ENCODE measurements around the gene THSD4.
A peak's percentile ranks its signal among the peaks of the same experiment; 100 is the strongest.
"Not testable (repeated sequence)": the region's sequence is repeated elsewhere in the genome, so short reads cannot be mapped to it uniquely, and the experiment has no call there.

THSD4 gene

DNA sequence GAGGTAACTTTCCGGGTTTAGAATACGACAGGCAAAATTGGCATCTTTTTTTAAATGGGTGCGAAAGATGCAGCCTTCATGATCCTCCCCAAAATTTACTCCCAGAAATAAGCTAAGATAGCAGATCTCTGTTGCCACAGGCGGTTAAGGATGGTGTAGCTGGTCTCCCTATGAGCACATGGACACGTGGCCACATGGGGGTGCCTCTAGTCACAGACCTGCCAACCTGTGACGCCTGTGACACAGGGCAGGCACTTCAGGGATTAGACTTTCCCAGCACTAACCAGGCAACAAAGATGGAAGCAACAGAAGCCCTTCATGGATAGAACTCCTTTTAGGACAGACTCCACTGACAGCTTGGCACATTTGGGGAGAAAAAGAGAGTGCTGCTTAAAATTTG, 320.3 kb downstream of the THSD4 start:
- Histone ChIP-seq H3K36me3 (no peaks in the 10 kb centered on the region), H3K9ac (no peak overlapping the region), H3K4me1 (no peaks in the 10 kb centered on the region), H3K27ac (no peak overlapping the region), H4K20me1 (no peaks in the 10 kb centered on the region), H3K4me2 (no peak overlapping the region), H3K4me3 (no peak overlapping the region), H3K9me3 (no peaks in the 10 kb centered on the region), H3K27me3 (no peaks in the 10 kb centered on the region)
- TF ChIP-seq Cebpa-rat (IDR thresholded peaks at IDR 0.05): no peak

DNA sequence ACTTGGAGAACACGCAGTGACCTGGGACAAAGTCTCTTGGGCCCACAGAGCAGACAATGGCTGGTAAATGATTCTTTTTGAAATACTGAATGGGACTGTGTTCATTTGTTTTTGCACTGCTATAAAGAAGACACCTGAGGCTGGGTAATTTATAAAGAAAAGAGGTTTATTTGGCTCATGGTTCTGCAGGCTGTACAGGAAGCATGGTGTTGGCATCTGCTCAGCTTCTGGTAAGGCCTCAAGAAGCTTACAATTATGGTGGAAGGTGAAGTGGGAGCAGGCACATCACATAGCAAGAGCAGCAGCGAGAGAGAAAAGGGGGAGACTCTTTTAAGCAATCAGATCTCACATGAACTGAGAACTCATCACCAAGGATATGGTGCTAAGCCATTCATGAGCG, 321.6 kb downstream of the THSD4 start:
- Histone ChIP-seq H3K4me2 (no peak overlapping the region), H3K36me3 (no peaks in the 10 kb centered on the region), H3K4me1 (no peaks in the 10 kb centered on the region), H3K9ac (no peak overlapping the region), H4K20me1 (no peaks in the 10 kb centered on the region), H3K4me3 (no peak overlapping the region), H3K27me3 (no peaks in the 10 kb centered on the region), H3K27ac (no peak overlapping the region), H3K9me3 (no peaks in the 10 kb centered on the region)
- no peak for TF ChIP-seq Cebpa-rat (IDR thresholded peaks at IDR 0.05)

DNA sequence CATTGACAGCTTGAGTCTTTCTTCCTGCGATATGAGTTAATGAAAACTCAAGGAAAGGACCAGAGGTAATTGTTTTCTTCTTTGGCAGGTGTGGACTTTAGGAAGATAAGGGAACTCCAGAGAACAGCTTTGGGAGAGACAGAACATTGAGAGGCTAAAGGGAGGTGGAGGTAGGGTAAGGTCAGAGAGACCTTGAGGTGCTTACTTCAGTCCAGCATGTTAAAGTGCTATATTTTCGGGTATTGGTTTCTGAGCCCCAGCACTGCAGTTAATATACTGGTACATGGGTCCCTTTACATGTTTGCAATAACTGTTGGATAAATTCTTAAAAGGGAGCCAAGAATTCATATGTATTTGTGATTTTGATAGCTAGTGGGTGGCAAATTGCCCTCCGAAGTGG, 322.1 kb downstream of the THSD4 start:
- Histone ChIP-seq H4K20me1 (no peaks in the 10 kb centered on the region), H3K9ac (no peak overlapping the region), H3K27me3 (no peaks in the 10 kb centered on the region), H3K4me2 (no peak overlapping the region), H3K9me3 (no peaks in the 10 kb centered on the region), H3K27ac (no peak overlapping the region), H3K36me3 (no peaks in the 10 kb centered on the region), H3K4me3 (no peak overlapping the region), H3K4me1 (no peaks in the 10 kb centered on the region)
- no peak for TF ChIP-seq Cebpa-rat (IDR thresholded peaks at IDR 0.05)

DNA sequence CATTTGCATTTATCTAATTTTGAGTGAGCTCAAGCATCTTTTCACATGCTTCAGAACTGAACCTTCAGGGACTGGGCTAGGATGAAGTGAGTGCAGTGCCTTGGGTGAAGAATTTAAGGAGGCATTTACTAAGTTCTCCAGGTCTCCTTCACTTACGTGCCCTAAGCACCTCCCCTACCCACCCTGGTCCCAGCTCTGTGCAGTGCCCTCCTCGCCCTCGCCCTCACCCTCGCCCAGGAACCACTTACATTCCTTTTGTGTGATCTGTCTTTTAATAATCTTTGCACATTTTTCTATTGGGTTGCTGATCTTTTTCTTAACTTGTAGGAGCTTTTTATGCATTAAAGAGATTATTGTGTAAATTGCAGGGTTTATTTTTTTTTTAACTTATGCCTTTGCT, 322.6 kb downstream of the THSD4 start:
- Histone ChIP-seq H3K9ac (no peak overlapping the region), H4K20me1 (no peaks in the 10 kb centered on the region), H3K27me3 (no peaks in the 10 kb centered on the region), H3K4me2 (no peak overlapping the region), H3K36me3 (no peaks in the 10 kb centered on the region), H3K27ac (no peak overlapping the region), H3K9me3 (no peaks in the 10 kb centered on the region), H3K4me1 (no peaks in the 10 kb centered on the region; the same call in 1 of the 2 replicates), H3K4me3 (no peak overlapping the region)
- no peak for TF ChIP-seq Cebpa-rat (IDR thresholded peaks at IDR 0.05)

- not testable (repeated sequence) for H3K27ac ChIP-seq, H3K4me1 ChIP-seq, H3K9ac ChIP-seq, H3K36me3 ChIP-seq, H4K20me1 ChIP-seq, H3K9me3 ChIP-seq, H3K4me2 ChIP-seq, H3K27me3 ChIP-seq, H3K4me3 ChIP-seq
These were observed 324.2 kb downstream of the THSD4 start for GRCh38 chr15:71439478-71439877.

DNA sequence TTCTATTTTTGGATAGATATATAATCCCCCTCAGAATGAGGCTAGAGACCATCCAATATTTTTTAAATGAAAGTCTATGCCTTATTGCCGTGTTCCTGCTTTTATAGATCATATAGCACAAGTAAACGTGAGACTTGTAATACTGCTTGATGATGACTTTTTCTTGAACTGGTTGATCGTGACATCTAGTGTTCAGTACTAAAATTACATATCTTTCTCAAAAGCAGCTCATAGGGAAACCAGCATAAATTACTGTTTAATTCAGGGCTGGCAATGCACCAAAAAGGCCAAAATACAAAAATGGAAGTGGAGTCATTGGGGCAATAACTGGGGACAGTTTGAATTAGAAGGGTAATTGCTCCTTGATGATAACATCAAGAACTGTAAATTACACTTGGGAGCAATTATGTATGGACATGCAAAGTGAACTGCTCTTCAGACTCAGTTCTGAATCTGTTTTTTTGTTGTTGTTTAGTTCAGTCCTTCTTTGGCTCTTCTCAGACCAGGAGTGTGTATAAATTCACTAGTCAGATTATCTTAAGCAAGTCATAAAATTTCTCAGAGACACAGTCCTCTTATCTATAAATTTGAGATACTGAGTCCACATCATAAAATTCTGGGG, 325.3 kb downstream of the THSD4 start:
- Histone ChIP-seq H3K4me2 (no peak overlapping the region), H4K20me1 (no peaks in the 10 kb centered on the region), H3K27me3 (no peaks in the 10 kb centered on the region), H3K9ac (no peak overlapping the region), H3K36me3 (no peaks in the 10 kb centered on the region), H3K4me1 (peaks cover 12% of the 10 kb centered on the region), H3K27ac (no peak overlapping the region), H3K9me3 (no peaks in the 10 kb centered on the region), H3K4me3 (no peak overlapping the region)
- no peak for TF ChIP-seq Cebpa-rat (IDR thresholded peaks at IDR 0.05)

GRCh38 chr15:71443538-71443937, 328.3 kb downstream of the THSD4 start:
- Histone ChIP-seq H4K20me1 (no peaks in the 10 kb centered on the region), H3K4me3 (no peak overlapping the region), H3K4me2 (no peak overlapping the region), H3K9me3 (no peaks in the 10 kb centered on the region), H3K27ac (no peak overlapping the region), H3K4me1 (peaks cover 12% of the 10 kb centered on the region), H3K36me3 (no peaks in the 10 kb centered on the region), H3K27me3 (no peaks in the 10 kb centered on the region), H3K9ac (no peak overlapping the region)
- TF ChIP-seq Cebpa-rat (IDR thresholded peaks at IDR 0.05): no peak

DNA sequence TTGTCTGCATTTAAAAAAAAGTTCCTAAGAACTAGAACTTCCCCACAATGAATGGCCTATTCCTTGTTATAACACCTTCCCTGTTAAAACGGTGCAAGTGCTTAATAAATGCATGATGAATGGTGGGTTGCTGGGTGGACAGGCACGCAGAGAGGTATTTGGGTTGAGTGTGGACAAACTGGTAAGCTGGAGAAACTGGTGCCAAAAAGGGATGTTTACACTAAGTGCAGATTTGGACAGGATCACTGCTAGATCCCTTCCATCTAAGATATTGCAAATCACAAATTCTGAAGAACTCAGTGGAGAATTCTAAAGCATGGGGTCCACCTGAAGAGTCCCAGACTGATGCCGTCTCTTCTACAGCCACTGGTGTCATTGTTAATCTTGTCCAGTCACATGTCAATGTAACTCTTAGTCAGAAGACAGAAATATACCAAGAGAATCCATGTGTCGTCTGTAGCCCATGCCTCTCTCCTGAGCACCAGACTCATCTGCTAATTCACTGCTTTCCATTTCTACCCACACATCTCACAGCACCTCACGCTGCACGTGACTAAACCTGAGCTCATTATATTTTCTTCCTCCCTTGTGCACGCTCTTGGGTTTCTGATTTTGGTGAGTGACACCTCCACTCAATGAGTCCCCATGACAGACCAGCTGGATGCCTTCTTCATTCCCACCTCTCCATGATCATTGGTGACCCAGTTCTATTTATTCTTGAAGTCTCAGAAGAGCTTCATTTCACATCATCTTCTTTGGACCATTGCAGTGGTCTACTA, 328.9 kb downstream of the THSD4 start:
- Histone ChIP-seq H4K20me1 (no peaks in the 10 kb centered on the region), H3K4me2 (no peak overlapping the region), H3K27me3 (no peaks in the 10 kb centered on the region), H3K9me3 (no peaks in the 10 kb centered on the region), H3K9ac (no peak overlapping the region), H3K36me3 (no peaks in the 10 kb centered on the region), H3K27ac (no peak overlapping the region), H3K4me1 (peaks cover 12% of the 10 kb centered on the region), H3K4me3 (no peak overlapping the region)
- no peak for TF ChIP-seq Cebpa-rat (IDR thresholded peaks at IDR 0.05)

- peak overlapping the region; percentile 55 for H3K4me2 ChIP-seq
- H3K9me3 ChIP-seq: no peaks in the 10 kb centered on the region
- no peaks in the 10 kb centered on the region for H3K27me3 ChIP-seq
- no peaks in the 10 kb centered on the region for H3K36me3 ChIP-seq
- no peak overlapping the region for H3K9ac ChIP-seq
- H3K4me3 ChIP-seq: no peak overlapping the region
- no peaks in the 10 kb centered on the region for H4K20me1 ChIP-seq
- no peak for TF ChIP-seq Cebpa-rat (IDR thresholded peaks at IDR 0.05)
- peaks cover 12% of the 10 kb centered on the region for H3K4me1 ChIP-seq
- H3K27ac ChIP-seq: no peak overlapping the region
These were observed 329.8 kb downstream of the THSD4 start for GRCh38 chr15:71444866-71445590.

Data from BLaER1 (cell line).